ENCODE measurements around the gene SORCS3. TPM values are rescaled to one million over a fixed set of nuclear protein-coding genes. Genes with fewer than 3 reads are reported as not detected.
A peak's percentile ranks its signal among the peaks of the same experiment; 100 is the strongest.

The SORCS3 gene
- total RNA-seq, 2 donors from 2014 or later = 0.10 TPM; not detected in 1

DNA sequence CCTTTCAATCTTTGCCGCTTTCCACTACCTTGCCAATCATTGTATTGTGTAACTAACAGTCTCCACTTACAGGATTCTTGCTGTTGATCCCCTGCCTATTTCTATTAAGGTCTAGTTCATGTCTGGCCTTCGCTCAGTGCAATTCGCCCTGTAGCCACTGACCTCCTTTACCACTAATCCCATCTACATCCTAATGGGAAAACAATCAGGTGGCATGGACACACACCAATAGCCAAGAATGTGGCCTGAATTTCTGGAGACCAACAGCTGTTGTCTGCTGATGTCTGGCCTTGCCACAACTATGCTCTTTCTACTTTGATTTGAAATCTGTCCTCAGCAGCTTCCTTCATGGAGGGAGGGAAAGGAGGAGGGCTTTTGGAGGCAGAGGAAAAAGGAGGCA lies 546.2 kb downstream of the SORCS3 start:
- intact Hi-C loops (cut with DNase I) = no loop called here
- DNase-seq (ENCODE audit: low spot score) = no peak

DNA sequence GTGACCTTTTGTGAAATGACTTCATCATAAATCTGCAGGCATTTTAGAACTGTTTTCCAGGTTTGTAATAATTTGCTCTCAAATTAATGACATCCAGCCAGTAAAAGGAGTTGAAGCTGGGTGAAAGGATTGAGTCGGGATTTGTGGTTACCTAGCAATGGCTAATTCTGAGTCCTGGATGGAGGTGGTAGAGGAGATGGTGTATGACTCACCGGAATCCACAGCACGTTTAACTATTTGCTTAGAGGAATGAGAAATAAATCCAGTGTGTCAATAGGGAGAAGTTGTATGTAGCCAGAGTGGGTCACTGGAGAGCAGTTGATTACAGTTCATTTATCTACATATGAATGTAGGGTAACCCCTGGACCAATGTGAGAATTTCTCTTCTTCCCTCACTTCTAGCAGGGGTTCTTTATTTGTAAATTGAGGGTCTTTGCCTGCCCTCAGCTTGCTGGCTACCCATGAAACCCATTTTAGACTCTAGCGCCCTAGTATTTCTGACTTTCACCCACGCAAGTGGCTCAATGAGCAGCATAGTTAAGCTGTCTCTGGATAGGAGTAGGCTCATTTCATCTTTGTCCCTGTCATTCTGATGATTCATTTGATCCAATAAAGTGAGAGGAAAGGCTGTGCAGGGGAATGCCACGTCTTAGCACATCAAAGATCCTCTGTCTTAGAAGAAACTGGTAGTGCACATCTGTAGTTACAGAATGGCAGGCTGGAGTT lies 547.8 kb downstream of the SORCS3 start:
- intact Hi-C loops (cut with DNase I) = no loop called here
- DNase-seq (ENCODE audit: low spot score) = no peak

DNA sequence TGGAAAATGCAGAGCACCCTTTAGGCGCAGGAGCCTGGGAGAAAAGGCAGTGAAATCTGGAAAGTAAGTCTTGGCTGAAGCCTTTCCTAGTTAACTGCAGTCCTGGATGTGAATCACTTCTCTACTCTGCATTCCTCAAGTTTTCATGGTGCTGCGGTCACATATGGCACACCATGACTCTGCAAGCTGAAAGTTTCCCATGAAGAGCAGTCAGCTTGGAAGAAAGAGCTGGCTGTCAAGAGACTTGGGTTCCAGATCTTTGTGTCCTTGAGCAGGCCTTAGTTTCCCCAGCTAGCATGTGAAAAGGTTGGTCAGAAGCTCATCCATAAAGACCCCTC lies 548.3 kb downstream of the SORCS3 start:
- DNase-seq (ENCODE audit: low spot score) = no peak
- intact Hi-C loops (cut with DNase I) = no loop called here

DNA sequence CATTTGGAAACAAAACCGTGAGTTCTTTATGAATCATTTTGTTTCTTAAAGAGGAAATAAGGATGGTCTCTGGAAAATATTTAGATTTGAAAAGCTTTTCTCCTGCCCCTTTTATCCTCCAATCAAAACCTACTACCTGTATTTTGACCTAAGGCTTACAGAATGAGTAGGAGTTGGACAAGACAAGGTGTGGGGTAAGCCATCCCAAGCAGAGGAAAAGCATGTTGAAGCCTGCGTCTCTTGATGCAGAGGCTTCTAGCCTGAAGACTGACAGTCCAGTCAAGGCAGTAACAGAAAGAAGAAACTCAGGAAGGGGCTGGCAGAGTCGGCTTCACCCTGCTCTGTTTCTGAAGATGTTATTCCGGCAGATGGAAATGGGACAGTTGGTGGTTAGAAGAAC lies 551.1 kb downstream of the SORCS3 start:
- DNase-seq (ENCODE audit: low spot score) = no peak
- intact Hi-C loops (cut with DNase I) = no loop called here

DNA sequence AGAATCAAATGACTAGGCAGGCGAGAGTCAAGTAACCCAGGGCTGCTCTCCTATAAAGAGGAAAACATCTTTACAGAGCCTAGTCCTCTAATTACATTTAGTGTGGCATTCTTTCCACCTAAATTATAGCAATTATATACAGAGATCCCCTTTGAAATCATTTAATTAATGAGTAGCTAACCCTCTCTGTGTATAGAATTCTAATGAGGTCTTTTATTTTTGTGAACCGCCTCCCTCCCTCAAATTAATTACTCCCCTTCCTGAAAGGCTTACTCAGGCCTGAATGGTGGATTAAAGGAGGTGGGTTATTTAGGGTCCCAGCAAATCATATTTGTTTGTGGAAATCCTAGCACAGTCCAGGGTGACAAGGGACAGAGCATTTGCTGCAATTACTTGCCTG lies 551.8 kb downstream of the SORCS3 start:
- DNase-seq (ENCODE audit: low spot score) = no peak
- intact Hi-C loops (cut with DNase I) = no loop called here

DNA sequence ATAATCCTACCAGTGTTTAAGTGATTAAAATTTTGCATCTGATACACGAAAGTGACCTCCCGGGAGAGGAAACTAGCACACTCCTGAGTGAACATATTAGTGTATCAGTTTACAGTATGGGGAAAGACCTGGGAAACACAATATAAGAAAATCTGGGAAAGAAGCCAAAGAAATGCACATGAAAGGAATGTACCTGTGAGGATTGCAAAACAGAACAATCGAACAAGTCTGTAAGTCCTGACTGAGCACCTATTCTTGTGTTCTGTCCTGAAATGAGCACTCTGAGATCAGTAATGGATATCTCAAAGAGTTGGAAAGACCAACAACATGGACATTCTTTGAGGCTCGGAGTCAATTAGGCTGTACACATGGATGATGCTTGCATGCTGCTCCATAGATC lies 554.7 kb downstream of the SORCS3 start:
- intact Hi-C loops (cut with DNase I) = no loop called here

DNA sequence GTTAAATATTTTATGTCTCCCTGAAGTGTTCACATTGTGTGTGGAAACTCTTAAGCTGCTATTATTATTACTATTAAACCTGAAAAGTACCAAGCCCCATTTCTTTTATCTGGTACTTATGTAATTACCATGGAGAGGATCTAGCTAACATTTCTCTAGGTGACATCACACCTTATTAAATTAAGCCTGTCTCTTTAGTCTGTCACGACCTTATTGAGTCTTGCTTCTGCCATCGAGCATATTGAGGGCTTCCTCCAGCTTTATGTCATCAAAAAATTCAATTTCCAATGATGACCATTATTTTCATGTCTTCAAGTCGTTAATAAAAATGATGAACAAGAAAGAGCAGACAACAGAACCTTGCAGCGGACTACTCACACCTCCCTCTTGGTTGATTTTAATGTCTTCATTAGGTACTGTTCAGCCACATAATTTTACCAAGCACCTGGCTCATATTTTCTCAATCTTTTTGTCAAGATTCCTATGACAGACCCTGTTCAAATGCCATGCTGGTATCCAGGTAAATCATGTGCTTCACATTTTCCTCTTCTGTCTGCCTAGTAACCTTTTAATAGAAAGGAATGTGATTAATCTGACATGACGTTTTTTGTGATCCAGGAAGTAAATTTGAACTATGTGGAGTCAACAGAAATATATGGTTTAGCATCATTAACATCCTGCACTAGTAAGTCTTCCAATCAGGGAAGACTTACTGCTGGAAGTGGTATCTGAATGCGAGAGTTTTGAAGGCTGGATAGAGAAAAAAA lies 556.7 kb downstream of the SORCS3 start:
- intact Hi-C loops (cut with DNase I) = no loop called here
- no peak for DNase-seq (ENCODE audit: low spot score)

More for the DNA sequence above, 554.7 kb downstream of the SORCS3 start:
- DNase-seq (ENCODE audit: low spot score) = no peak

DNA sequence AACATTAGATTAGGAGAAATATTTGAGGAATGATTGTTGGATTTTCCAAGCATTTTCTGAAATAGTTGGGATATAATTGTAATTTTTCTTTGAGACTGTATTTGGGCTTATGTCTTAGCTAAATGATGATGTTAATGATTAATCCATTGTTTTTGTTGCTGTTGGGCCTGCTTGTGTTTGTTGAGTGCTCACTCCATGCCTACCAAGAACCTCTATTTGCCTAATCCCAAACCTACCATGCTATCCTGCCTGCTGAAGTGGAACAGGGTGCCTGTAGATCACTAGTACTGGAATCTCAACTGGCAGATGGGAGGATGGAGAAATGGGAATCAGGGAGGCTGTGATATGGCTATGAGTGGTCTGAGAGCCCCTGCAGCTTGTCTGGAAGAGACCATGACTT lies 565.5 kb downstream of the SORCS3 start:
- intact Hi-C loops (cut with DNase I) = no loop called here
- no peak for DNase-seq (ENCODE audit: low spot score)

DNA sequence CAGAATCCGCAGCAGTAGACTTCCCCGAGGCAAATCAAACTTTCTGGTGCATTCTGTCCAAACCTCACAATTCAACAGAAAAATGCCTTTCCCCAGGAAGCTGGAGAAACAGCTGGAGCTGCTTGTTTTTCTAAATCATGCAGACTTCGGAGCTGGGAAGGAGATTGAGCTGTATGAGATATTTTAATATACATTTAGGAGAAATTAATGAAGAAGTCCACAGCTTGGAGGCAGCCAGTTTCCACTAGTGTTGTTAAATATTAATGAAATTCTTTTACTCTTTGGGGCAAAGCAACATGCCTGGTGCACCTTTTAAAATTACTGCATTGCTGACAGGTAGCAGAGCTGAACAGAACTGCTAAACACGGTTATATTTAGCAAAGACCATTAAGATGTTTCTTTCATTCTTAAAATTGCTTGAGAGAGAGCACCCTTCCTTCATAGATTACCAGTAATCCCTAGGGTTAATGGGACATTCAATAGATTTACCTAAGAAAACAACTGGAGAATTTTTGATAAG lies 566.4 kb downstream of the SORCS3 start:
- intact Hi-C loops (cut with DNase I) = no loop called here

DNA sequence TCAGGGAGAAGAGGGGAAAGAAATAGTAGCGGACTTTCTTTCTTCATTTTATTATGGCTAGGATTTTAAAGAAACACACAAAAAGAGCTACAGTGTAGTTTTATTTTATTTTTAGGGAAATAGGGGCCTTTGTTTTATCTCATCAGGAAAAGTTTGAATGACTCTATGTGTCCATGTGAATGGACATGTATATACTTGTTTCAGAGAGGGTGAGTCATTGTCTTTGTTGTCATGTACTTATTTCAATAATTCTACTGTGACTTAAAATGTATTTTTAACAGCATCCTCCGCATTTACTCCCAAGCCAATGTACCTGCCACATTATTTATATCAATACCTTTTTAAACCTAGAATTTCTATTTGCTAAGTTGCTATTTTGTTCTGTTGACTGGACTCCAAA lies 569.5 kb downstream of the SORCS3 start:
- DNase-seq (ENCODE audit: low spot score) = no peak
- intact Hi-C loops (cut with DNase I) = no loop called here

More for the DNA sequence above, 566.4 kb downstream of the SORCS3 start:
- no peak for DNase-seq (ENCODE audit: low spot score)

DNA sequence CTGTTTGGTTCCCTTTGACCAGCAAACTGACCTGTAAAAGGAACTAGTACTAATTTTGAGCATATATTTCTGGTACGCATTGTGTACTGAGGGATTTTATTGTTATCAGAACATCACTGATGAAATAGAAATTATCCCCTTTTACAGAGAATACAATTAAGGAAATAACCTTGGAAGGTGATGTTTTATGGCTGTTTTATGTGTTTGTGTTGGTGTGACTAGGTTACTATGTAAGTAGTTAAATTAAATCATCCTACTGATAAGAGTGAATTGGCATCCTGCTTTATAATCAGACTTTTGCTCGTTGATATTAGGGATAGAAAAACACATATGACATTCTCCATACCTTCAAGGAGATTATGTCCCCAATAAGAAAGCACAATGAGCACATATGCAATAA lies 596.6 kb downstream of the SORCS3 start:
- intact Hi-C loops (cut with DNase I) = no loop called here
- DNase-seq (ENCODE audit: low spot score) = no peak

DNA sequence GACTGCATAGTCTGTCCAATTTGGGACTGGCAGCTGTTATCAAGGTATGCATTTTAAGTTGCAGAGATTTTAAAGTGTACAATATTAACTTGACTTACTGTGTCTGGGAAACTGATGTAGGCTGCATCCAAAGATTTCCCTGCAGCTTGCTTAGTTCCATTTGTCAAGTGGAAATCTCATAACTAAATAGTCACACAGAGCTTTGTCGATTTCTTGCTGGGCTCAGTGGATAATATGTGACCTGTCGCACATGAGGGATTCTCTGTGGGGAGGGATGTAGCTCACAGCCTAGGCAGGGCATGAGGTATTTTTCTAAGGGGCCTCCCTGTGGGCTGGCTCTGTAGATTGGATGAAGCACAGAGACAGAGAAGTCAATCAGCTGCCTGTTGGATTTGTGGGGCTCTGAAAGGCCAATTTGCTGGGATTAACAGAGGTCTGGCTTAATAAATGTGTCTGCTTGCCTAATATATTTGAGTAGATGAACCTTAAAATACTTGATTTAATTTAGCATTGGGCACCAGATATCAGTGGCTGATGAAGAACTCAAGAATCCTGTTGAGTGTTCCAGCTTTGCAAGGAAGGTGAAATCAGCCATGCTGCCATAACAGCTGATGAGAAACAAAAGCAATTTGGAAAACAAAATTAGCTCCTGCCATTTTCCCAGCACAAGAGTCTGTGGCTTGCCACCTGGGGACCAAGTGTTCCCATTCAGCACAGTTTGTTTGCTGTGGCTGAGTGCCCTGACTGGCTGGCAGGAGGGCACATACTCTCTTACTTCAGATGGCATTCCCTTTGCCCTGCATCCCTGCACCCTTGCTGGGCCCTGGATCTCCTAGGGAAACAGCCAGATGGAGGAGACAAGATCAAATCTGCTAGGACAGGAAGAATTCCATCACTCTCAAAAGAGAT lies 598.5 kb downstream of the SORCS3 start:
- intact Hi-C loops (cut with DNase I) = no loop called here
- no peak for DNase-seq (ENCODE audit: low spot score)

DNA sequence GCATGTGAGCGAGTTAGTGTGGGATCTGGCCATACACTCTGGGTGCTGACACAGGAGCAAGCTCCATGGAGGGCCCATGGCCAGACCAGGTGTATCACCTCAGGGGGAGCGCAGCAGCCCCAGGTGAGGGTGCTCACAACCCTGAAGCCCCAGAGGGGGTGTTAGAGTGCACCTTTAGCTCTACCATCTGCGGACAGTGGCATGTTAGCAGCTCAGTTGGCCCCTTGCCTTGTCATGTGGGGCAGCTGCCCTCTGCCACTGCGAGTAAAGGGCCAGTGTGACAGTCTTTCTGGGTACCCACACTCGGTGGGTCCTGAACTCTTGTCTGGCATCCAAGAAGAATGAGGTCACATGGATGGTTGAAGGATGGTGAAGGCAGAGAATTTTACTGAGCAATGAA lies 600.2 kb downstream of the SORCS3 start:
- intact Hi-C loops (cut with DNase I) = no loop called here

DNA sequence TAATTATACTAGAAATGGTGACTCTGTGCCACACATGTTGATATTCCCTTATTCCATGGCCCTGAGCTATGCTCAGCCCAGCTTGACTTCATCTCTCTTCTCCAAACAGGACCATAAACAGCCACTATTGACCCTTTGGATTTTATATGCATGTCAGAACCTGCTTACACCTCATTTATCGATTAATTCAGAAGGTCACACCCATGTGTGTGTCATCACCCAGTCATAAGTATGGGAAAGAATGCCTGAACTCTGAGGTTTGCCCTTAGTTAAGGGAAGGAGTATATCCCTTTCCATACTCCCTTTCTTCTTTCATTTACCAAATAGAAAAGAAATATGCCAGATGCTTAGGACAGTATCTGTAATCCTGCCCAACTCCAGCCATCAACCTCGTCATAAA lies 602.3 kb downstream of the SORCS3 start:
- DNase-seq (ENCODE audit: low spot score) = no peak
- intact Hi-C loops (cut with DNase I) = no loop called here

More for the DNA sequence above, 600.2 kb downstream of the SORCS3 start:
- peak; percentile 55 for DNase-seq (ENCODE audit: low spot score)

DNA sequence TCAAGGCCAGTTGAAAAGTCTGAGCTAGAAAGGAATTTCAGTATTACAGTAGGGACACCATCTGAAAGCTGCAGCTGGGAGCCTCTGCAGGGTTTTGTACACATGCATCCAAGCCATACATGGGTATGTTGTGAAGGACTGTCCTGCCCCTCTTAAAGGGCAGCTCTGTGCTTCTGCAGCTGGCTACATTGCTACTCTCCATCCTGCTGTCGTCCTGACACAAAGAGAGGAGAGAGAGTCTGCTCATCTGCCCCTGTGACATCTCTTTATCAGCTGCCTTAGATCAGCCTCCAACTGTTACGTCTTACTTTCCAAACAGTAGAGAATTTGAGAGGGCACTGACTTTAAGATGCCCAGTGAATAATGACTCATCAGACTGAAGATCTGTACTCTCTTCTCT lies 602.7 kb downstream of the SORCS3 start:
- intact Hi-C loops (cut with DNase I) = no loop called here
- no peak for DNase-seq (ENCODE audit: low spot score)

DNA sequence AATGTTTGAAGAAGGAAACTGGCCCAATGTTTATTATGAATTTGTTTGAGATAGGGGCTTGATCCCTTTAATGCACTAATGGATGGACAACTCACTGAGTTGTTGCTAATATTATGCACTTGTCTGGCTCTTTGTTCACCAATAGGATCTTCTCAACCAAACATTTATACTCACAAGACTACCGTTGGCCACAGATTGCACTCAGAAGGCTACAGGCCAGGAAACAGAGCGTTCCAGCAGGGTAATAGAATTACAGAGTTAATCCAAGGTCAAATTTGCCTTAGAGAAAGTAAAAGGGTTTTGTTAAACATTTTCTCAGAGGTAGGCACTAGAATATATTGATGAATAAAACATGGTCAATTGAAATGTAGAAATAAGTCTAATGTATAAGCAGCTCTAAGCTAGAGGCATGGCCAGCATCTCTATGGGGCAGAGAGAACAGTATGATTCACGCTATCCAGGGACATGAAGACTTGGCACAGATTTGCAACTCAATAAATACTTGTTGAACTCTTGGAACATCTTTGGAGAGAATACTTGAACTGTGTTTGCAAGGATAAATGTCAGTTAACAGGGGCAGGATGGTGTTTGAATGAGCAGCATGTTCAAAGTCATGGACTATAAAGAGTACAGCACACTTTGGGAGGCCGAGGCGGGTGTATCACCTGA lies 606.9 kb downstream of the SORCS3 start:
- intact Hi-C loops (cut with DNase I) = no loop called here
- DNase-seq (ENCODE audit: low spot score) = no peak

DNA sequence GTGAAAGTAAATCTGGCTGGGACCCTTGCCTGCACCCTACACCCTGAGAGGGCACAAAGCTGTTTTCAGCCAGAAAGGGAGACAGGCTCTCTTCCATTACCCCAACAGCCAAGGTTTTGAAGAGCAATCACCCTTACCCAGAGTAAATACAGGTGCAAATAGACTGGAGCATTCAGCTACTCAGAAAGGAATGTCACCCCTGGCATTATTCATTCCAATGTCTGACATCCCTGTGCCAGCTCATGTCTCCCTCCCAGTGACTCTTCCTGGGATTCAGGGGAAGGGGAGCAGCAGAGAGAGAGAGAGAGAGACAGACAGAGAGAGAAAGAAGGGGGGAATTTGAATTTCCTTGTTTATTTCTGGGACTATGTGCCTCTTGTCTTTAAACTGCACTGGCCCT lies 611.8 kb downstream of the SORCS3 start:
- DNase-seq (ENCODE audit: low spot score) = no peak
- intact Hi-C loops (cut with DNase I) = no loop called here

DNA sequence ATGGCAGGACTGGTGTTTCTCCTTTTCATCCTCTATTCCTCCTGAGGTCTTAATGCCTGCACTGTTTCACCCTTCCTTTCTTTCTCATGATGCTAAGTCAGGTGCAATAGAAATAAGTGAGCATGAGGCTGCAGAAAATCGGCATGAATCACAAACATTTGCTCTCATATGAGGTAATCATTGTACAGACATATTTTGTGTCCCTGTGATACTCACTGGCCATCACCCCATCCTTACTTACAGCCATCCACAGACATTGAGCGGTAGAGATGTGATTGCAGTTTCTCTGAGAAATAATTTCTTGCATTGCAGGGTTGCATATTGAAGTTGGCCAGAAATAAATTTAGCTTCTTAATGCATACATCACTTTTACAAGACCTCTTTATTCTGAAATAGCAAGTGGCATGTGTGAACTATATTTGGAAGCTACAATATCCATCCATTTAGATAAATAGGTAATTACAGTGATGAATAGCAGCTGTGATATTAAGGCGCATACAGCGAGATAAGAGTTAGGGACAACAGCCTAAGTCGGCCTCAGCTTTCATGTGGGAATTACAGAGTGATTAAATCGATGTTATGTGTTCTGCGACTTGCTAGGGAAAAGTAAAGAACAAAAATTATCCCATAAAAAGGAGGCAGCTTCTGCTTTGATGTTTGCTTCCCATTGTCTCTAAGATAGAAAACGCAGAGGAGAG lies 612.6 kb downstream of the SORCS3 start:
- intact Hi-C loops (cut with DNase I) = no loop called here
- no peak for DNase-seq (ENCODE audit: low spot score)

Measured in posterior vena cava (tissue), 2 donors.